Psoas muscle (tissue), 8 donors: ENCODE data around the gene SPON1. TPM values are rescaled to one million over a fixed set of nuclear protein-coding genes. Genes with fewer than 3 reads are reported as not detected.

Experiments
- ATAC-seq, 4 donors: fragments of 200-7000 bp; cut with Tn5 transposase; one replicate each; pipeline ENCODE4 v1.9.1; 2020; ENCODE audit warnings: moderate library complexity in 3 of 4, mild to moderate bottlenecking in 2 of 4
- DNase-seq, 2 donors: peaks; one replicate each; pipeline ENCODE4 v3.0.0-alpha.2; 2020
- H3K27ac ChIP-seq: fragments of 200-600 bp; one replicate; pipeline ENCODE4 v1.8.0; 2022
- H3K27me3 ChIP-seq, 3 donors: fragments of 200-600 bp in 1 of 3; one replicate each; pipeline versions ENCODE4 v1.6.1 to v1.8.0; 2013 to 2022; ENCODE audit warnings: low read length in 2 of 3, mild to moderate bottlenecking in 2 of 3, moderate library complexity in 1 of 3; ENCODE audit not compliant: insufficient read depth in 3 of 3
- H3K36me3 ChIP-seq, 2 donors: fragments of 200-600 bp in 1 of 2; one replicate each; pipeline versions ENCODE4 v1.6.1 to v1.8.0; 2013 to 2022; ENCODE audit warnings: low read depth in 1 of 2, mild to moderate bottlenecking in 1 of 2, moderate library complexity in 1 of 2; ENCODE audit not compliant: insufficient read depth in 1 of 2
- H3K4me1 ChIP-seq: fragments of 200-600 bp; one replicate; pipeline ENCODE4 v1.8.0; 2022
- H3K4me3 ChIP-seq: fragments of 200-600 bp; one replicate; pipeline ENCODE4 v1.8.0; 2022; ENCODE audit warnings: mild to moderate bottlenecking
- H3K9me3 ChIP-seq: fragments of 200-600 bp; one replicate; pipeline ENCODE4 v1.8.0; 2022
- CTCF ChIP-seq: fragments of 200-600 bp; IDR thresholded peaks from one replicate; pipeline ENCODE4 v1.8.0; 2022; ENCODE audit warnings: antibody characterized with exemption
- WGBS, 3 donors: extraction: QIAGEN DNeasy Blood & Tissue Kit; methylation state at CpG; one replicate each; pipeline versions ENCODE4 v1.1.6 to v1.1.7; 2013; 5-methylcytosine and 5-hydroxymethylcytosine counted together
- intact Hi-C, 2 donors: fragments of 100-400 bp; cut with DNase I; formaldehyde crosslinking; loops; one replicate each; pipeline versions ENCODE4 v1.11.0 to v1.14.2; 2022
- polyA plus RNA-seq, 3 donors: library from polyadenylated mRNA; stranded (reverse); fragments of 200-250 nt; gene quantifications; one replicate each; pipeline ENCODE4 v1.2.3, GENCODE V29; 2013
- total RNA-seq, 4 donors: library from RNA; stranded (reverse); fragmentation: NEBNext Ultra II Directional in 2 of 4; extraction: Animal tissue kit (Norgen Biotek cat#: 25700) in 2 of 4; gene quantifications; one replicate each; pipeline versions ENCODE4 v1.2.1 to v1.2.4, GENCODE V29; 2021 to 2023
- donor health status: healthy with polysubstance abuse.
- donor health status: DM: no; HTN: no; CAD: no; lungs with moderate emphysema.
- donor health status: Bipolar disorder and iron deficiency.
- donor health status: healthy.
- donor health status: DM: yes; HTN: yes; CAD: no.
- donor health status: DM: no; HTN: no; CAD: no.
- donor health status: DM: no; HTN: no; CAD: no.
- donor health status: DM: yes; HTN: yes; CAD: no.

SPON1 gene
- total and polyA plus RNA-seq, 7 donors, result 0.24 to 1.6 (median 1.2) TPM

GRCh38 chr11:13972043-13972910 lies 9.8 kb downstream of the SPON1 start:
- peaks cover 0 to 4% (median 0%) of the 10 kb centered on the region in 3 donors for H3K27me3 ChIP-seq
- H3K4me1 ChIP-seq, result no peaks in the 10 kb centered on the region
- peak in 1 of 4 donors; percentile 37 for ATAC-seq
- TF ChIP-seq CTCF, result no peak
- WGBS, 3 donors, result 23 to 29% (median 28%) methylated on average over 2 of the region's 2 CpGs
- H3K9me3 ChIP-seq, result no peaks in the 10 kb centered on the region
- DNase-seq, result no peak
- H3K36me3 ChIP-seq, result no peaks in the 10 kb centered on the region
- no peak overlapping the region for H3K4me3 ChIP-seq
- no peak overlapping the region for H3K27ac ChIP-seq
- intact Hi-C loops, result no loop called here

GRCh38 chr11:13972944-13973343 lies 10.4 kb downstream of the SPON1 start:
- DNase-seq (no peak), ATAC-seq (no peak)
- intact Hi-C loops, result no loop called here
- WGBS, 3 donors, result 94 to 96% (median 95%) methylated on average over 3 of the region's 3 CpGs
- Histone ChIP-seq H3K4me3 (no peak overlapping the region), H3K9me3 (no peaks in the 10 kb centered on the region), H3K27me3 (peaks cover 0 to 4% (median 0%) of the 10 kb centered on the region in 3 donors), H3K4me1 (no peaks in the 10 kb centered on the region), H3K27ac (no peak overlapping the region), H3K36me3 (no peaks in the 10 kb centered on the region)
- no peak for TF ChIP-seq CTCF

GRCh38 chr11:13974631-13975030 lies 12.1 kb downstream of the SPON1 start:
- Histone ChIP-seq H3K27ac (no peak overlapping the region), H3K4me1 (no peaks in the 10 kb centered on the region), H3K9me3 (no peaks in the 10 kb centered on the region), H3K4me3 (no peak overlapping the region), H3K36me3 (no peaks in the 10 kb centered on the region), H3K27me3 (no peaks in the 10 kb centered on the region)
- TF ChIP-seq CTCF, result no peak
- no peak for DNase-seq
- 96 to 100% (median 98%) methylated on average over 1 of the region's 1 CpG for whole genome bisulfite sequencing, 3 donors
- intact Hi-C loops, result no loop called here
- ATAC-seq, result no peak

GRCh38 chr11:13983081-13983751 lies 20.7 kb downstream of the SPON1 start:
- TF ChIP-seq CTCF, result no peak
- DNase-seq (peak in 1 of 2 donors; percentile 15), ATAC-seq (no peak)
- H3K4me3 ChIP-seq, result no peak overlapping the region
- no peaks in the 10 kb centered on the region for H3K36me3 ChIP-seq
- no peaks in the 10 kb centered on the region for H3K4me1 ChIP-seq
- WGBS, 3 donors, result 52% methylated on average over 12 of the region's 12 CpGs
- no peaks in the 10 kb centered on the region for H3K27me3 ChIP-seq
- no peaks in the 10 kb centered on the region for H3K9me3 ChIP-seq
- no peak overlapping the region for H3K27ac ChIP-seq
- intact Hi-C loops, result no loop called here
